Heart left ventricle (tissue), 13 donors: ENCODE results near the gene KIF2C.

Experiments
- CTCF ChIP-seq, 12 donors: fragments of 200-600 bp; sonication (generic) in 4 of 12; IDR thresholded peaks; one replicate each; pipeline versions ENCODE4 v1.5.0 to v1.8.0; 2018 to 2022; ENCODE audit warnings: antibody characterized with exemption in 12 of 12, mild to moderate bottlenecking in 5 of 12
- POLR2A ChIP-seq, 2 donors: fragments of 450-650 bp; IDR thresholded peaks; one replicate each; pipeline ENCODE4 v1.6.1; 2017; ENCODE audit warnings: antibody characterized with exemption in 2 of 2, mild to moderate bottlenecking in 2 of 2, moderate library complexity in 2 of 2
- donor health status: ischemic (EF 13 %, LVEDD 7.1; RV severe dilation, severe dysfunction).
- donor health status: DM: no; HTN: yes; CAD: no.
- donor health status: DM: no; HTN: no; CAD: no.
- donor health status: ischemic (EF 25% LVEDD 6.9; RV normal size, moderate dysfunction).
- donor health status: ischemic (EF 25% LVEDD 5.7; RV mildly dilated, moderate dysfunction).
- donor health status: ischemic (EF 35%, LVEDD 5.7; RV mildly dilated, moderate dysfunction).
- donor health status: nonischemic (EF 11% LVEDD 7.7; RV severe dilation, severe dysfunction).
- donor health status: DM: yes; HTN: yes; CAD: no.
- donor health status: PGD.
- donor health status: ischemic (EF 29% LVEDD 5.4; RV normal size, mild dysfunction).
- donor health status: nonischemic (EF 23%, LVEDD 6.1; RV moderate dilation, normal function).

GRCh38 chr1:44777547-44777946, 37.9 kb downstream of the KIF2C start:
- TF ChIP-seq CTCF (IDR thresholded peaks at IDR 0.05): no peak
- no peak for TF ChIP-seq POLR2A (IDR thresholded peaks at IDR 0.05)
